ENCODE measurements around the gene CACNA1G.

- TF ChIP-seq GATA2 (IDR thresholded peaks at IDR 0.05; ENCODE audit: low read depth, low read length) (no peak), GATA3 (IDR thresholded peaks at IDR 0.05; ENCODE audit: low read depth, low read length) (no peak)
Observed at GRCh38 chr17:50586421-50587247, 26.1 kb downstream of the CACNA1G start.

Measured in SH-SY5Y (cell line).